Fibroblast of lung (primary cell): ENCODE data around the gene AEN.

Experiments used
- EZH2 ChIP-seq: IDR thresholded peaks from 2 replicates; pipeline ENCODE4 v1.5.1; 2012; ENCODE audit warnings: low read length, control low read depth, mild to moderate bottlenecking; ENCODE audit errors: missing control alignments
- TF ChIP-seq, protein P1 (sequence below), 2 donors: IDR thresholded peaks in 1 of 2; conservative IDR thresholded peaks in 1 of 2; 1 replicate in 1 of 2; 2 replicates in 1 of 2; pipeline ENCODE4 v1.5.1; 2011 to 2012; ENCODE audit warnings: low read length in 2 of 2, control low read depth in 1 of 2, inconsistent platforms in 1 of 2, low read depth in 1 of 2, mild to moderate bottlenecking in 1 of 2

DNA sequence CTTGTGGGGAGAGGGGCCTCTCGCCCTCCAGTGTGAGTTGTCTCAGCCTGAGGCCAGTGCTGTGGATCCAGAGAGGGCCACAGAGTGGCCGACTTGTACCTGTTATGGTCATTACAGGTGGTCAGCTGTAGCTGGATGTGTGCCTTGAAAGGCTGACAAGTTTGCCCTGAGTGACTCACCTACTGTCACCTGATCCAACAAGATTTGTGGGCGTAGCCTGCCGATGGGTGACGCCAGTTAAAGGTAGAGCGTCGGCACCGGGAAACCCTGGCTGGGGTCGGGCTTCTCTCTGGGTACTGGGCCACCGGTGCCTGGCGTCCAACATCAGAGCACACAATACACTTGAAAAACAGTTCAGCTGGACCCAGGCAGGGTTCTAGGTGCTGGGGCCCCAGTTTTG, 14.9 kb downstream of the AEN start:
- TF ChIP-seq EZH2 = no peak
- TF ChIP-seq, protein P1, sequence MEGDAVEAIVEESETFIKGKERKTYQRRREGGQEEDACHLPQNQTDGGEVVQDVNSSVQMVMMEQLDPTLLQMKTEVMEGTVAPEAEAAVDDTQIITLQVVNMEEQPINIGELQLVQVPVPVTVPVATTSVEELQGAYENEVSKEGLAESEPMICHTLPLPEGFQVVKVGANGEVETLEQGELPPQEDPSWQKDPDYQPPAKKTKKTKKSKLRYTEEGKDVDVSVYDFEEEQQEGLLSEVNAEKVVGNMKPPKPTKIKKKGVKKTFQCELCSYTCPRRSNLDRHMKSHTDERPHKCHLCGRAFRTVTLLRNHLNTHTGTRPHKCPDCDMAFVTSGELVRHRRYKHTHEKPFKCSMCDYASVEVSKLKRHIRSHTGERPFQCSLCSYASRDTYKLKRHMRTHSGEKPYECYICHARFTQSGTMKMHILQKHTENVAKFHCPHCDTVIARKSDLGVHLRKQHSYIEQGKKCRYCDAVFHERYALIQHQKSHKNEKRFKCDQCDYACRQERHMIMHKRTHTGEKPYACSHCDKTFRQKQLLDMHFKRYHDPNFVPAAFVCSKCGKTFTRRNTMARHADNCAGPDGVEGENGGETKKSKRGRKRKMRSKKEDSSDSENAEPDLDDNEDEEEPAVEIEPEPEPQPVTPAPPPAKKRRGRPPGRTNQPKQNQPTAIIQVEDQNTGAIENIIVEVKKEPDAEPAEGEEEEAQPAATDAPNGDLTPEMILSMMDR (conservative IDR thresholded peaks at IDR 0.05 in 1 of 2, IDR thresholded peaks at IDR 0.05 in 1 of 2; ENCODE audit: low read depth in 1 of 2, low read length in 2 of 2) = no peak
